Stimulated activated CD4-positive, alpha-beta T cell treated with anti-CD3 and anti-CD28 coated beads, Interleukin-1b, Interleukin-23, amount 100 ng/mL, for 24 hours (primary cell): Measurements from ENCODE around the gene RNF217.
"Not testable (repeated sequence)": the region's sequence is repeated elsewhere in the genome, so short reads cannot be mapped to it uniquely, and the experiment has no call there.

Experiments used
- DNase-seq, 4 experiments: peaks; one replicate each; pipeline ENCODE4 v3.0.0-alpha.2; 2020; ENCODE audit warnings: low read depth in 4 of 4, low spot score in 1 of 4

The RNF217 gene

GRCh38 chr6:125123051-125123450, 160.8 kb downstream of the RNF217 start:
- no peak for DNase-seq

- no peak for DNase-seq
Observed at GRCh38 chr6:125123468-125124048, 161.3 kb downstream of the RNF217 start.

GRCh38 chr6:125124049-125124669, 161.9 kb downstream of the RNF217 start:
- no peak for DNase-seq

- not testable (repeated sequence) for DNase-seq
Observed at GRCh38 chr6:125125856-125126255, 163.6 kb downstream of the RNF217 start.

GRCh38 chr6:125129354-125129753, 167.1 kb downstream of the RNF217 start:
- no peak for DNase-seq

- no peak for DNase-seq
Observed at GRCh38 chr6:125132058-125132457, 169.8 kb downstream of the RNF217 start.

- DNase-seq, result no peak
Observed at GRCh38 chr6:125136378-125136777, 174.1 kb downstream of the RNF217 start.

GRCh38 chr6:125138083-125138482, 175.8 kb downstream of the RNF217 start:
- DNase-seq, result no peak

- DNase-seq, result no peak
Observed at GRCh38 chr6:125140808-125141207, 178.6 kb downstream of the RNF217 start.
